Panc1 (cell line): ENCODE measurements around the gene PHYH. TPM values are rescaled to one million over a fixed set of nuclear protein-coding genes. Genes with fewer than 3 reads are reported as not detected.
A peak's percentile ranks its signal among the peaks of the same experiment; 100 is the strongest.

Experiments used
- ATAC-seq: fragments of 200-7000 bp; cut with Tn5 transposase; 2 replicates; pipeline ENCODE4 v1.9.1; 2020; ENCODE audit warnings: mild to moderate bottlenecking, moderate library complexity
- BruUV-seq: library from RNA; stranded (reverse); fragments of 400-500 nt; replicated peaks from 2 replicates; lab custom pipeline; 2021; lab: Mats Ljungman, UMichigan
- CTCF ChIA-PET: fragments of 300-600 bp; sonication (Branson Sonifier 250); formaldehyde crosslinking; loops from one replicate; lab custom pipeline; 2022; ENCODE audit warnings: antibody characterized with exemption; lab: Charles Lee
- POLR2A ChIA-PET: fragments of 300-600 bp; sonication (Branson Sonifier 250); formaldehyde crosslinking; loops from one replicate; lab custom pipeline; 2022; ENCODE audit warnings: antibody characterized with exemption; lab: Charles Lee
- DNase-seq: peaks from one replicate; pipeline ENCODE4 v3.0.0-alpha.2; 2010; ENCODE audit warnings: low read depth, low spot score
- H3K27ac ChIP-seq: 2 replicates; pipeline ENCODE4 v1.5.1; 2011; ENCODE audit warnings: mild to moderate bottlenecking, low read length, inconsistent platforms
- H3K27me3 ChIP-seq: fragments of 200-500 bp; sonication (Bioruptor generic); 2 replicates; pipeline ENCODE4 v1.6.0; 2014; ENCODE audit warnings: low read length, inconsistent platforms; ENCODE audit not compliant: control insufficient read depth, insufficient read depth
- H3K36me3 ChIP-seq: fragments of 200-500 bp; sonication (Bioruptor generic); 2 replicates; pipeline ENCODE4 v1.5.1; 2014; ENCODE audit warnings: inconsistent platforms, mild to moderate bottlenecking, low read length, moderate library complexity; ENCODE audit not compliant: control insufficient read depth, insufficient read depth
- H3K4me1 ChIP-seq: 2 replicates; pipeline ENCODE4 v1.5.1; 2011; ENCODE audit warnings: inconsistent platforms, mild to moderate bottlenecking, low read length, moderate library complexity; ENCODE audit not compliant: control insufficient read depth, insufficient read depth
- H3K4me3 ChIP-seq, 2 experiments: 2 replicates each; pipeline ENCODE4 v1.5.1; 2011 to 2012; ENCODE audit warnings: low read depth in 2 of 2, low read length in 2 of 2, mild to moderate bottlenecking in 2 of 2, inconsistent platforms in 1 of 2, moderate library complexity in 1 of 2
- H3K9me3 ChIP-seq: fragments of 200-500 bp; sonication (Bioruptor generic); 2 replicates; pipeline ENCODE4 v1.5.1; 2014; ENCODE audit warnings: low read depth, mild to moderate bottlenecking, inconsistent platforms, low read length, moderate library complexity; ENCODE audit not compliant: control insufficient read depth, insufficient read depth
- POLR2AphosphoS5 ChIP-seq: IDR thresholded peaks from 2 replicates; pipeline ENCODE4 v1.6.1; 2012; ENCODE audit warnings: mild to moderate bottlenecking, low read depth, low read length, moderate library complexity
- SIN3A ChIP-seq: IDR thresholded peaks from 2 replicates; pipeline ENCODE4 v1.6.1; 2012; ENCODE audit warnings: low read depth, mild to moderate bottlenecking, low read length, moderate library complexity, borderline replicate concordance; ENCODE audit not compliant: insufficient read depth
- TCF7L2 ChIP-seq: IDR thresholded peaks from 2 replicates; pipeline ENCODE4 v1.6.1; 2011; ENCODE audit warnings: mild to moderate bottlenecking, low read depth, low read length, inconsistent platforms
- in situ Hi-C: cut with HindIII; loops from 2 replicates; pipeline ENCODE4 v1.10.0; 2016; ENCODE audit warnings: low sequenced_read_pairs, low pct_unique_long_range_greater_than_20kb
- intact Hi-C: fragments of 100-400 bp; cut with micrococcal nuclease; formaldehyde crosslinking; loops from one replicate; pipeline ENCODE4 v1.10.0; 2022; ENCODE audit not compliant: unreplicated experiment
- total RNA-seq: library from RNA; stranded (reverse); gene quantifications from one replicate; pipeline ENCODE4 v1.2.1, GENCODE V29; 2021; ENCODE audit not compliant: unreplicated experiment
- TF ChIP-seq, protein P1 (sequence below): fragments of 450-650 bp; IDR thresholded peaks from 2 replicates; pipeline ENCODE4 v1.5.1; 2017; ENCODE audit warnings: mild to moderate bottlenecking
- TF ChIP-seq, protein P2 (sequence below), 2 experiments: IDR thresholded peaks; 2 replicates each; pipeline ENCODE4 v1.6.1; 2011 to 2012; ENCODE audit warnings: low read depth in 2 of 2, control low read depth in 1 of 2, low read length in 1 of 2, mild to moderate bottlenecking in 1 of 2, moderate library complexity in 1 of 2; ENCODE audit not compliant: insufficient read depth in 1 of 2

The PHYH gene
- total RNA-seq, 1 experiment from 2014 or later, result 41.3 TPM

DNA sequence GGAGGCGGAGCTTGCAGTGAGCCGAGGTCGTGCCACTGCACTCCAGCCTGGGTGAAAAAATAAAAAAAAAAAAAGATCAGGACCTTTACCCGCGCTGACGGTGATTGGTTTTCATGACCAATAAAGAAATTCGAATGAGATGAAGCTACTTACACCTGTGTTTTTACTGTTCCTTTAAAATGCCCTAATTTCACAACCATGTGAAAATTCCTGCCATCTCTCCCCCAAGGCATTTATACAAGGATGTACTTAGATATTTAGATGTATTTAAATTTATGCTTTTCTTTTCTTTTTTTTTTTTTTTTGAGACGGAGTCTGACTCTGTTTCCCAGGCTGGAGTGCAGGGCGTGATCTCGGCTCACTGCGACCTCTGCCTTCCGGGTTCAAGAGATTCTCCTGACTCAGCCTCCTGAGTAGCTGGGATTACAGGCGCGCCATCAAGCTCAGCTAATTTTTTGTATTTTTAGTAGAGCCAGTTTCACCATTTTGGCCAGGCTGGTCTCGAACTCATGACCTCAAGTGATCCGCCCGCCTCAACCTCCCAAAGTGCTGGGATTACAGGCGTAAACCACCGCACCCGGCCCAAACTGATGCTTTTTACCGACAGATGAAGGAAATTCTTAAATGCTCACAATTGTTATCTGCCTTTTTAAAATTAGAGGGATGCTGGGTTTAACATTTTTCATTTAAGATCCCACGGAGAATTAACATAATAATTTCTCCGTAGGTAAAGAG is 3.1 kb upstream of the PHYH start:
- Histone ChIP-seq H3K27me3 (no peaks in the 10 kb centered on the region), H3K36me3 (no peaks in the 10 kb centered on the region), H3K27ac (peak overlapping the region; percentile 85), H3K9me3 (no peaks in the 10 kb centered on the region), H3K4me1 (no peaks in the 10 kb centered on the region), H3K4me3 (peak overlapping the region; percentile 63 to 67)
- BruUV-seq, result no TSS peak
- intact Hi-C loops, result loop anchor here (5.0 kb wide), 1 partner anchor 81 kb away; no protein-coding TSS in a partner anchor
- ChIA-PET POLR2A (interaction anchor here (0.6 to 0.7 kb wide), 3 partner anchors 83 to 115 kb away, joined by 4 to 10 read pairs (median 8); no protein-coding TSS in a partner anchor), CTCF (interaction anchor here (0.5 to 1.2 kb wide), 3 partner anchors 96 to 182 kb away, joined by 3 to 12 read pairs (median 5); no protein-coding TSS in a partner anchor)
- no peak for ATAC-seq
- in situ Hi-C loops, result no loop called here
- no peak for DNase-seq
- TF ChIP-seq, protein P1, sequence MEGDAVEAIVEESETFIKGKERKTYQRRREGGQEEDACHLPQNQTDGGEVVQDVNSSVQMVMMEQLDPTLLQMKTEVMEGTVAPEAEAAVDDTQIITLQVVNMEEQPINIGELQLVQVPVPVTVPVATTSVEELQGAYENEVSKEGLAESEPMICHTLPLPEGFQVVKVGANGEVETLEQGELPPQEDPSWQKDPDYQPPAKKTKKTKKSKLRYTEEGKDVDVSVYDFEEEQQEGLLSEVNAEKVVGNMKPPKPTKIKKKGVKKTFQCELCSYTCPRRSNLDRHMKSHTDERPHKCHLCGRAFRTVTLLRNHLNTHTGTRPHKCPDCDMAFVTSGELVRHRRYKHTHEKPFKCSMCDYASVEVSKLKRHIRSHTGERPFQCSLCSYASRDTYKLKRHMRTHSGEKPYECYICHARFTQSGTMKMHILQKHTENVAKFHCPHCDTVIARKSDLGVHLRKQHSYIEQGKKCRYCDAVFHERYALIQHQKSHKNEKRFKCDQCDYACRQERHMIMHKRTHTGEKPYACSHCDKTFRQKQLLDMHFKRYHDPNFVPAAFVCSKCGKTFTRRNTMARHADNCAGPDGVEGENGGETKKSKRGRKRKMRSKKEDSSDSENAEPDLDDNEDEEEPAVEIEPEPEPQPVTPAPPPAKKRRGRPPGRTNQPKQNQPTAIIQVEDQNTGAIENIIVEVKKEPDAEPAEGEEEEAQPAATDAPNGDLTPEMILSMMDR, result no peak
- TF ChIP-seq POLR2AphosphoS5, result no peak
- no peak for TF ChIP-seq TCF7L2
- TF ChIP-seq SIN3A, result no peak
- TF ChIP-seq, protein P2, sequence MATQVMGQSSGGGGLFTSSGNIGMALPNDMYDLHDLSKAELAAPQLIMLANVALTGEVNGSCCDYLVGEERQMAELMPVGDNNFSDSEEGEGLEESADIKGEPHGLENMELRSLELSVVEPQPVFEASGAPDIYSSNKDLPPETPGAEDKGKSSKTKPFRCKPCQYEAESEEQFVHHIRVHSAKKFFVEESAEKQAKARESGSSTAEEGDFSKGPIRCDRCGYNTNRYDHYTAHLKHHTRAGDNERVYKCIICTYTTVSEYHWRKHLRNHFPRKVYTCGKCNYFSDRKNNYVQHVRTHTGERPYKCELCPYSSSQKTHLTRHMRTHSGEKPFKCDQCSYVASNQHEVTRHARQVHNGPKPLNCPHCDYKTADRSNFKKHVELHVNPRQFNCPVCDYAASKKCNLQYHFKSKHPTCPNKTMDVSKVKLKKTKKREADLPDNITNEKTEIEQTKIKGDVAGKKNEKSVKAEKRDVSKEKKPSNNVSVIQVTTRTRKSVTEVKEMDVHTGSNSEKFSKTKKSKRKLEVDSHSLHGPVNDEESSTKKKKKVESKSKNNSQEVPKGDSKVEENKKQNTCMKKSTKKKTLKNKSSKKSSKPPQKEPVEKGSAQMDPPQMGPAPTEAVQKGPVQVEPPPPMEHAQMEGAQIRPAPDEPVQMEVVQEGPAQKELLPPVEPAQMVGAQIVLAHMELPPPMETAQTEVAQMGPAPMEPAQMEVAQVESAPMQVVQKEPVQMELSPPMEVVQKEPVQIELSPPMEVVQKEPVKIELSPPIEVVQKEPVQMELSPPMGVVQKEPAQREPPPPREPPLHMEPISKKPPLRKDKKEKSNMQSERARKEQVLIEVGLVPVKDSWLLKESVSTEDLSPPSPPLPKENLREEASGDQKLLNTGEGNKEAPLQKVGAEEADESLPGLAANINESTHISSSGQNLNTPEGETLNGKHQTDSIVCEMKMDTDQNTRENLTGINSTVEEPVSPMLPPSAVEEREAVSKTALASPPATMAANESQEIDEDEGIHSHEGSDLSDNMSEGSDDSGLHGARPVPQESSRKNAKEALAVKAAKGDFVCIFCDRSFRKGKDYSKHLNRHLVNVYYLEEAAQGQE (IDR thresholded peaks at IDR 0.05; ENCODE audit: insufficient read depth in 1 of 2, low read depth in 2 of 2, low read length in 1 of 2), result no peak

DNA sequence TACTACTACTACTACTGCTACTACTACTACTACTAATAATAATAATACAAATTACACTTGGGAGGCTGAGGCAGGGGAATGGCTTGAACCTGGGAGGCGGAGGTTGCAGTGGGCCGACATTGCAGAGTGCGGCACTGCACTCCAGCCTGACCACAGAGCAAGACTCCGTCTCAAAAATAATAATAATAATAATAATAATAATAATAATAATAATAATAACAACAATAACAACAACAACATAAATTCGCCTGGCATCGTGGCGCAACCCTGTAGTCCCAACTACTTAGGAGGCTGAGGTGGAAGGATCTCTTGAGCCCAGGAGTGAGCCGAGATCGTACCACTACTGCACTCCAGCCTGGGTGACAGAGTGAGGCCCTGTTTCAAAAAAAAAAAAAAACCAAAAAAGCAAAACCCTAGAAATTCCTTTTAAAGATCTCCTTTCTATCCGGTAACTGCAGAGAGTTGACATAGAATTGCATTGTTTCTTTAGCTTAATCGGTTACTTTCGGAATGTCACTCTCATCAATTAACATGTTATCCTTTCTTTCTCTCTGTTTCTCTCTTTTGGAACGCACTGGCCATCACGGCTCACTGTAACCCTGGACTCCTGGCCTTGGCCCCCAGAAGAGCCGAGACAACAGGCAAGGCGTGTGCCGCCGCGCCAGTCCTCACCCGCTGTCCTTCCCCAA is 972 bp downstream of the PHYH start:
- ATAC-seq, result no peak
- in situ Hi-C loops (no loop called here), intact Hi-C loops (no loop called here)
- TF ChIP-seq, protein P1, result no peak
- no peak for TF ChIP-seq POLR2AphosphoS5
- H3K9me3 ChIP-seq, result no peaks in the 10 kb centered on the region
- no peaks in the 10 kb centered on the region for H3K4me1 ChIP-seq
- TSS peak; percentile 49 for BruUV-seq
- peak overlapping the region; percentile 63 to 67 for H3K4me3 ChIP-seq
- peak overlapping the region; percentile 80 for H3K27ac ChIP-seq
- CTCF ChIA-PET, result no interaction called here
- POLR2A ChIA-PET, result no interaction called here
- no peaks in the 10 kb centered on the region for H3K27me3 ChIP-seq
- DNase-seq, result no peak
- H3K36me3 ChIP-seq, result no peaks in the 10 kb centered on the region; the same call in 1 of the 2 replicates
